Stimulated activated CD8-positive, alpha-beta memory T cell treated with anti-CD3 and anti-CD28 coated beads, Interleukin-15, amount 100 ng/mL, for 1 hour (primary cell): ENCODE measurements around the gene SLC35E1.
"Not testable (repeated sequence)": the region's sequence is repeated elsewhere in the genome, so short reads cannot be mapped to it uniquely, and the experiment has no call there.

ENCODE experiments used
- DNase-seq: peaks from one replicate; pipeline ENCODE4 v3.0.0-alpha.2; 2020; ENCODE audit warnings: low read depth

The SLC35E1 gene

DNA sequence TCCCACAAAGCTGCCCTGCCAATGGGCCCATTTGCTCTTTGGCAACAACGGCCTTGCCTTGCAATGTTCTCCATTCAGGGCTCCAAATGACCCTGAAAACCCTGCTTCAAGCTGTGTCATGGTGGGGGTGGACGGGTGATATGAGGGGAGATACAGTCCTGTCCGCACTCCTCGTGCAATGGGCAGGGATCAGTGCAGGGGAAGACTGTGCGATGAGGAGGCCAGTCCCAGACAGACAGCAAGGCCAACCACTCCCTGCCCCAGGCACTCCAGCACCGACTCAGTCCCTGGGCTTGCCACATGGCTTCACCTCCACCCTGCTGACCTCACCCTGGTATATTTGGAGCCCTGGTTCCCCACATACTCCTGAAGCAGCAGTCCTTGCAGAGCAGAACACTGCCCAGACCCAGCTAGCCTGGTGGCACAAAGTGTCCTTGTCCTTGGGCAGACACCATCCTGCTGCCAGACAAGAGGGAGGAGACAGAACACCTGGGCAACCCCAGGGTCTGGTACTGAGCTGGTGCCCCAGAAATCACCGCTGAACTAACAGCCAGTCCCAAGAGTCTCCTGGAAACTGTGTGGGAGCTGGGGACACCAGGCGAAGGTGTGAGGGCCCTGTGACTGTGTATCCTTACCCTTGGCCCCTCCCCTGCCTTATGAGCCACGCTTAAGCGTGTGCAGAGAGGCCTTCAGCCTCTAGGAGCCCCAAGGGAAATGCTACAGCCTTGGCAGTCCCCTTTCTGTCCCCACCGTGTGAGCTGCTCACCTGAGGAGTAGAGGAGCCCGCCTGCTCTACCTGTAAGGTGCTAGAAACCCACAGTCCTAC lies 9.1 kb upstream of the SLC35E1 start:
- no peak for DNase-seq

DNA sequence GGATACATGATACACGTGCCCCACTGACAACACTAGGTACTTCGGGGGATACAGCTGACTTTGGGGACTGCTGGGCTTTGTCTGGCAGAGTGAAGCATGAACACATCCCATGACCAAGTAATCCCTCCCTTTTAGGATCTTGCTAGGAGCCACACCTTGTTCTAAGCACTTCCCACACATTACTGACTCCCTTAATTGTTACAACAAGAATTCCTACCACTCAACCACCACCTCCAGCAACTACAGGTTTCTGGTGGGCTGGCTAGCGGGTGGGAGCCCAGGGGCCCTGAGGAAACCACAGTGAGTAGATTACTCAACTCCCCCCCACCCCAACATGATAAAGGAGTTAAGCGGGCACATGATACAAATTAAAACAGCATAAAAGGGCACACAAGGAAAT lies 7.2 kb upstream of the SLC35E1 start:
- DNase-seq = no peak

DNA sequence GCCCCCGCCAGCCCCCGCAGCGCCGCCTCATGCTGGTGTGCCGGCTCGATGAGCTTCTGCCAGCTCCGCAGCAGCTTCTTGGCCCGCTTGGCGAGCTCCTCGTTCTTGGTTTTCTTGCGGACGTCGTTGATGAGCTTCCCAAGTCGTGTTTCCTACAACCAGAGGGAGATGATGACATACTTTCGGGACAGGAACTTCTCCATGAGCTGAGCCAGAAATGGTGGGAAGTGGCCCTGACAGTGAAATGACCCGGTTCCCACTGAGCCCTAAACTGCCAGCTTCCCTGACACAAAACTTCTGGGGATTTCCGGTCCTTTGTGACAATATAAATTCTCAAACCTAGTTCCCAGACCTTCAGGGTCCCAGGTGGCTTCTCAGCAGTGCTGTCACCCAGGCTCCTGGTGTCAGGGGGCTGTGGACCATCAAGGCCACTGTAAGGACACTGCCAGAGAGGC lies 5.3 kb upstream of the SLC35E1 start:
- no peak for DNase-seq

DNA sequence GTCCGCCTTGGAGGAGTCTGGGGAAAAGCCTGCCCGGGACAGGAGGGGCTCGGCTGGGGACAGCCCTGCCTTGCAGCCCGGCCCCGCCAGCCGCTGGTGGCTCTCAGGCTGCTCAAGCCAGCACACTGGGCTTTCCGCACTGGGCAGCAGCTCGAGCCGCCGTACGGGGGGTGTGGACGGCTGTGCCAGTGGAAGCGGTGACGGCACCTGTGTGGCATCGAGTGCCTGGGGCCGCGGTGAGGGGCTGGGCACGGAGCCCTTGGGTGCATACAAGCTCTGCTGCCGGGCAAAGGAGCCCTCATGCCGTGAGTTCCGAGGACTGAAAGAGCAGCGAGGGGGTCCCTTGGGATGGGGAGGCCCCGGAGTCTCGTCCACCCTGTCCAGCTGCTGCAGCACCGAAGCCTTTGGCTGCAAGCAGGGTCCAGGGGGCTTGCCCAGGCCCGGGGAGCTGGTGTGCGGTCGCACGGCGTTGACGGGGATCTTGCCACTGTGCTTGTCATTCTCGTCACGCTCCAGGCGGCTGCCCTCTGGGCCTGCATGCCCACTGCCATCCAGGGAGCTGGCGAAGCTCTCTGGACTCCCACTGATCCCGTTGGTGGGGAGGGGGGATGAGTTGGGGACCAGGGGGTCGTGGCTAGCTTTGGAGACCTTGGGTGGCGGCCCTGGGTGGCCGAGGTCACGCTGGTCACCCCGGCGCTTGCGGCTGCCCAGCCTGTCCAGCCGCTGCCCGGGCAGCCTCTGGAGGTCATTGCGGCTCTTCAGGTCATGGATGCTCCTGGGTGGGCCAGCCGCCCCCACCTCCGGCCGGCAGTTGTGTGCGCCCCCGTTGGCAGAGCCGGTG lies 4.7 kb upstream of the SLC35E1 start:
- no peak for DNase-seq

DNA sequence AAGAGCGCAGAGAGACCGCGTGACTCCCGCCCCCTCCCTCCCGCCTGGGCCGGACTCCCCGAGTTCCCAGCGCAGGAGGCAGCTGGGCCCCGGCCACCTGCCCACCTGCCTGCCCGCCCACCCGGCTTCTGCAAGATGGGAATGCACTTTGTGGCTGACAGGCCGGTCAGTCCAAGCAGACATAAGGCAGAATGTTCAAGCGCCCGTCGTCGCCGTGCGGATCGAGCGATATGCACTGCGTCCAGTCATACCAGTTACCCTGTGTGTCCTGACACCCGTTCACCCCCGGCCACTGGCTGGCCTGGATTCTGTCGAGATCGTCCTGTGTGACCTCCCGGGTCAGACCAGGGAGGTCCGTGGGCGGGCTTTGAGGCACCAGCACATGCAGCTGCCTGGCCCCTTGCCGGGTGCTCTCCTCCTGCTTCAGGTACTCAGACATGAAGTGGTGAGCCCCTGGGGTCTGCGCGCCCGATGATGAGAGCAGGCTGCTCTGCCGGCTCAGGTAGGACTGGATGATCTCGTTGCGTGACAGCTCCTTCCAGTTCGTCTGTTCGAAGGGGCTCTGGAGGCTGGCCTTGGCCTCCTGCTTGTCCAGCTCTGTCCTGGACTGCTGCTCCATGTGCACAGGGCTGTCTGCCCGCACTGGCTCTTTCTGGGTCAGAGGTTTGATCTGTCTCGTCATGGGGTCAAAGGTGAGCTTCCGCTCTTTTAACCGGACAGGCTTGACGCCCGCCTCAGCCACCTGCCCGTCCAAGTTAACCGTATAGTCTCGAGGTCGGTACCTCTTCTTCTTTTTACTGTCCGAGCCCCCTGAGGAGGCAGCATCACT lies 3.9 kb upstream of the SLC35E1 start:
- DNase-seq = no peak

DNA sequence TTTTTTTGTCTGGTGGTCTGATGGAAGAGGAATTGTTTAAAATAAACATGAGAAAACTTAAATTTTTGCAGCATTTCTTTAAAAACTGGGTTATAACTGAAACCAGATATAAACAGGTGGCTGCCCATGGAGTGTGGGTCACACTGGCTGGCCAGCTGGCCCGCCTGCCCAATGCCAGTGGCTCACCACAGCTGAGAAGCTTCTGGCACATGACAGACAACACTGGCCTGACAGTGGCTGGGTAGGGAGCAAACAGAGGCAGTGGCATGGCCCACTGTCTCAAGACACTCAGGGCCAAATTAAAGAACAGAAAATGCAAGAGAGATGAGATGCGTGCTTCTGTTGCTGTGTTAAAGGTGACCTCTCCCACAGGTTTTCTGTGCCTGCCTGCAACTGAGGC lies 3.1 kb upstream of the SLC35E1 start:
- no peak for DNase-seq

DNA sequence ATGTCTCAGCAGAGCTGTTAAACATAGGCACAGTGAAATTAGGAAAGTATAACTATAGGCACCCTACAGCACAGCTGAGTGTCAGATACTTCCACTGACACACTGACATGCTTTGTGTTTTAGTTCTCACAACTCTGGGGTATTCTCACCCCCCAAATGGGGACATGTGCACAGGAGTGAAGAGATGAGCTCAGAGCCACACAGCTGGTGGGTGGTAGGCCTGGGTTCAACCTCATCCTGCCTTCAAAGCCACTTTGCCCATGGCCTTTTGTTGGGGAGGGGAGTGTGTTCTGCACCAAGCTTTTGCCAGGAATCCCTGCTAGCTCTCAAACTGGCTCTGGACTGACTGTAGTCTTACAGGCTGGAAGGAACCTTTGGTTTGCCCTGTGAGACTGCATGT lies 1.7 kb upstream of the SLC35E1 start:
- no peak for DNase-seq

DNA sequence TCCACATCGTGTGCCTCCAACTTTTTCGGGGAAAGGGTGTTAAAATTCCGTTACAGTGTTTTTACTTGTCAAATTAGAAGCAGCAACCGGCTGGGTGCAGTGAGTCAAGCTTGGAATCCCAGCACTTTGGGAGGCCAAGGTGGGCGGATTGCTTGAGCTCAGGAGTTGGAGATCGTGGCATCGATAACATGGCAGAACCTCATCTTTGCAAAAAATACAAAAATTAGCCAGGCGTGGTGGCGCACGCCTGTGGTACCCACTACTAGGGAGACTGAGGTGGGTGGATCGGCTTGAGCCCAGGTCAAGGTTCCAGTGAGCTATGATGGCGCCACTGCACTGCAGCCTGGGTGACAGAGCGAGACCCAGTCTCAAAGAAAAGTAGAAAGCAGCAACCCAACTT lies 1.1 kb upstream of the SLC35E1 start:
- no peak for DNase-seq

DNA sequence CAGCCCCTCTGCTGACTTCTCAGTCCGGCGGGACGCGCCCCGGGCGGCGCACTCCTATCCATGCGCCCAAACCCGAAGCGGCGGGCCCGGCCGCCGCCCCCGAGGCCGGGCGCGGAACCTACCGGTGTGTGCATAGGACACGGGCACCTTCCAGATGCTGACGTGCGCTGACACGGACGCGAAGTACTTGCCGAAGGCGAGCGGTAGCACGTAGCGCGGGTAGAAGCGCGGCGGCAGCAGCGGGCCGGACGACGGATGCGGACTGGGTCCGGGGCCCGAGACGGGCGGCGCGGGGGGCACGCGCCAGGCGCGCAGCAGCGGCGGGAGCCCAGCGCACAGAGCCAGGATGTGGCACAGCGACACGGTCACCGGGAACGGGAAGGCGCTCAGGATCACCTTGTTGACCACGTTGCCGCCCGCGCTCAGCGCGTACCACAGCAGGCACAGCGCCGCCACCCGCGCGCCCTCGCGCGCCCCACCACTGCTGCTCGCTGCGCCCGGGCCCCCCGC lies 338 bp downstream of the SLC35E1 start:
- DNase-seq = no peak

DNA sequence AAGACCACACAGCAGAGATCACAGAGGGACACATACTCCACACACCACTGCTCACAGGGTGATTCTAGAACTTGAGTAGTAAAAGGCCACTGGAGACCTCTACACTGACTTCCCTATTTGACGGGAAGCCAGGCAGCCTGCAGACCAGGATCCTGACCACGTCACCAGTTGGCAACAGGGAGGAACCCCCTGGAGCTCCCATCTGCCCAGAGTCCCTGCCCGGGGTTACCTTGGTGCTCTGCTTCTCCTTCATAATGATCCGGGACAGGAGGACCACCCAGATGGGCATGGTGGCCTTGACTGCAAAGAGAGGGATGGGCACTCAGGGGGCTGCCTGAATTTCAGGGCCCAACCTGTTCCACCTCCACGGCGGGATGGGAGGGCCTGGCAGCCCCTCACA lies 932 bp downstream of the SLC35E1 start:
- no peak for DNase-seq

DNA sequence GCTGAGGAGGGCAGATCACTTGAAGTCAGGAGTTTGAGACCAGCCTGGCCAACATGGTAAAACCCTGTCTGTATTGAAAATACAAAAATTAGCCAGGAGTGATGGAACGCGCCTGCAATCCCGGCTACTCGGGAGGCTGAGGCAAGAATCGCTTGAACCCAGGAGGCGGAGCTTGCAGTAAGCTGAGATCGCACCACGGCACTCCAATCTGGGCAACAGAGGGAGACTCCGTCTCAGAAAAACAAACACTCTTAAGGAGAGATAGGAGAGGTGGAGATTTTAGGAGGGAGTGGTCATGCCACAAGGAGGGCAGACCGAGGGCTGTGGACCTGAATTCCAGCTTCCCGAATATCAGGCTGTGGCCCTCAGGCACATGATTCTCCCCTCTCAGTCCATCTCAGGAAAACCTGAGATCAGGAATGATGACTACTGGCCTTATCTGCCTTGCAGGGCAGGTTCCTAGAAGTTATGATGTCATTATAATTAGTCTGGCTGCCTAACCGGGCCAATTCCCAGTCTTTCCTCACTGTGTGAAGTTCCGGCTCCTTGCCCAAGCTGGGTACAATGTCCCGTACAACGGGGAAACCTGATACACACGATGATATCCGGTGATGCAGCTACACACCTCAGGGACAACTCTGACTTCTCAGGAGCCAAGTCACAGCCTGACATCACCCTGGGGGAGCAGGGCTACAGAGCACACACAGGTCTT lies 2.5 kb downstream of the SLC35E1 start:
- no peak for DNase-seq

DNA sequence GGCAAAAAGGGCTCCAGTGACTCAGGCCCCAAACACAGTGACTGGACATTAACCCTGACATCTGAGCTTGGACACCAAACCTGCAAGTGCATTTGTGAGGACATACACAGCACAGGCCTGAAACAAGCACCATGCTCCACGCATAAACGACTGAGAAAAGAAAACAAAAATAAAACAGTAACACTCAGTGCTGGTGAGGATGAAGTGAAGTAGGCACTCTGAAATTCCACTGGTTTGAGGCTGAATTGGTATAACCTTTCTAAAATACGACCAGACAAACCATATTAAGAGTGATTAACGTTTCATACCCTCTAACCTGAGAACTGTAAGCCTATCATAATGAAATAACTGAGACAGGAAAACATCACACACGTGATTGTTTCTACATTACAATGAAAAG lies 5.5 kb downstream of the SLC35E1 start:
- no peak for DNase-seq

DNA sequence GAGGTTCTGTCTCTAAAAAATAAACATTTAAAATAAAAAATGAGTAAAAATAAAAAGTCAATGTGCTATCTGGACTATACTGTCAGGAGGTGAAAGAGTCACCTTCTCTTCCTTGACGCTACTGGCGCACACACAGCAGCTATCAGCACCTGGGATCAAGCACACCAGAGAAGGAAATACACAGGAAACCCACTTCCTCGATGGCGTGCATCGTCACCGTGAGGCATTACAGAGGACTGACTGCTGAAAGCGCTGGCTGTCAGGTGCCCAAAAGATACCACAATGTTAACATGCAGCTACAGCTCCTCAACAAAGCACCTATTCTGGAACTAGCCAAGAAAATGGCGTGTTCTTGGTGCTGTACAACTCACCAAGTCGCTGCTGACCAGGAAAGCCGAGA lies 6.1 kb downstream of the SLC35E1 start:
- peak; percentile 59 for DNase-seq

DNA sequence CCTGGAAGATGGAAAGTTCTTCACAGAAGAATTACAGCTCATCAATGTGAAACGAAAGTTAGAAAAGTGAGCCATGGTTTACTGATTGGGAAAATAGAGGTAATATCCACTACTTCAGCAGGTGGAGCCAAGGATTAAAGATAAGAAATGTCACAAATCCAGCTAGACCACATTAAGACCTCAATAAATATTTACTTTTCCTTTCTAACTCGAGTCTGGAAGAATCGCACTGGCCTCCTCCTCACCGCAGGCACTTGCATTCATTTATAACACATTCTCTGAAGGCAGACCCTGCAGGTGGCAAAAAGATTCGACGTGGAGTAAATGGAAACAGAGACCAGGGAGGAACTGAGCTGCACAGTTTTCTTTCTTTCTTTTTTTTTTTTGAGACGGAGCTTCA lies 7.4 kb downstream of the SLC35E1 start:
- no peak for DNase-seq

DNA sequence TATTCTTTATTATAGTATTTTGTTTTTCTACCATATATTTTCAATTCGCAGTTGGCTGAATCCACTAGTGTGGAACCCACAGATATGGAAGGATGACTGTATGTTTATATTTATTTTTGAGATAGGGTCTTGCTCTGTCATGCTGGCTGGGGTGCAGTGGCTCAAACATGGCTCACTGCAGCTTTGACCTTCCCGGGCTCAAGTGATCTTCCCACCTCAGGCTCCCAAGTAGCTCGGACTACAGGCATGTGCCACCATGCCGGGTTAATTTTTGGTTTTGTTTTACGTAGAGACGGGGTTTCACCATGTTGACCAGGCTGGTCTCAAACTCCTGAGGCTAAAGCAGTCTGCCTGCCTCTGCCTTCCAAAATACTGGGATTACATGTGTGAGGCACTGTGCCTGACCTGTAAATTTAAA lies 9.6 kb downstream of the SLC35E1 start:
- DNase-seq = no peak

DNA sequence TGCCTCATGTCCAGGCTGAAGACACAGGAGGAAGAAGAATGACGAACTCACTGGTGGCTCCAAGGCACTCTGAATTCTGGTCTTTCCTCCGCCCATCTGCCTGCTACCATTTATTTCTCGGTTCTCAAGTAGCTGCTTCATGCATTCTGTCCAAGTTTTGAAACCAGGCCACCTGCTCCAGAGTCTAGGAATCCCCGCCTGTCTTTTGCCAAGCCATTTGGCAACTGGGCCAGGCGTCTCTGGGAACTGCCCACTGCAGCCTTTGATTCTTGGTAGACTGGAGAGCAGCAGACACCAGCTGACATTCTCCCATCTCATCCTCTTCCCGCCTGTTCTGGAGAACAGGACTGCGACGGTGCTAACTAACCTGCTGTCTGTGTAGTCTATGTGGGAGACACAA lies 10.8 kb downstream of the SLC35E1 start:
- DNase-seq = no peak

DNA sequence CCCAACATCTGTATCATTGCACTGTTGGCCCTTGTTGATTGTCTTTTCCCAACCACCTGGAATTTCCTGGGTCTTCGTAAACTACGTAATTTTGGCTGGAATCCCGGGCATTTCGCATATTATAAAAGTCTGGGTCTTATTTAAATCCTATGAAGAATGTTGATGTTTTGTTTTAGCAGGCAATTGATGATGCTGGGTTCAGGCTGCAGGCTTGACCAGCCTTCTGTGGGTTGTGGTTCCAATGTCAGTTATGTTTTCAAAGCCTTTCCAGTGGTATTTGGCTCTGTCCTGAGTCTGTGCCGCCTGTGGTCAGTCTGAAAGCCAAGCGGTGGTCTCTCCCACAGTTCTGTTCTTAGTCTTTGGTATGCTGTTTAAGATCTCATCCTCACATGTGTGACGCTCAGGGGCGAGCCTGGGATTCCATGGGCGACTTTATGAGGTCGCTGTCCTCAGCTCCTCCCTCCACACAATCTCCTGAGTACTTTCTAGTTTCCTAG lies 12.4 kb downstream of the SLC35E1 start:
- DNase-seq = no peak

DNA sequence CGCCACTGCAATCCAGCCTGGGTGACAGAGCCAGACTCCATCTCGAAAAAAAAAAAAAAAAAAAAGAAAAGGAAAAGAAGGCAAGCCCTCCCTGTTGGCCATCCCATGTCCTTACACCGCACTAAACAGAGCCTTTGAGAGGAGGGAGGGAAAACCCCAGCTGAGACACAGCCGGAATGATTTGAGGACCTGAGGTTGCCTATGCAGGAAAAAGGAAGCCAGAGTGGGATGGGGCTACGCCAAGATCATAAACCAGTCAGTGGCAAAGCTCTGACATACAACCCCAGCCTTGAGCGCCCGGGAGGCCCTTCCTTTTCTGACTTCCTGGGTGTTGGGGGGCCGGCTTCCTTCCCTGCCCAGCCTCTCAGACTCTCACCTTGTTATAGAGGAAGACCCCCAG lies 17.4 kb downstream of the SLC35E1 start:
- no peak for DNase-seq

DNA sequence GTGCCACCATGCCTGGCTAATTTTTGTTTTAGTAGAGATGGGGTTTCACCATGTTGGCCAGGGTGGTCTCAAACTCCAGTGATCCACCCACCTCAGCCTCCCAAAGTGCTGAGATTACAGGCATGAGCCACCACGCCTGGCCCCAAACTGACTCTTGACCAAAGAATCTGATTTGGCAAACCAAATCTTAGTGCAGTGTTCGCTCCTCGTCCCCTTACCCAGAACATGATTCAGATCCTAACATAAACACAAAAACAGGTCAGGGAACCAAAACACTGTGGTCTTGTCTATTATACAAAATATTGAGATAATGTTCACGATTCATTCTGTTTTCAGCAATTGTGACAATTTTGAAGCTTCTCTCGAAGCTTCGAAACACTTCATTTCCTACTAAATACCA lies 20.3 kb downstream of the SLC35E1 start:
- DNase-seq = not testable (repeated sequence)

DNA sequence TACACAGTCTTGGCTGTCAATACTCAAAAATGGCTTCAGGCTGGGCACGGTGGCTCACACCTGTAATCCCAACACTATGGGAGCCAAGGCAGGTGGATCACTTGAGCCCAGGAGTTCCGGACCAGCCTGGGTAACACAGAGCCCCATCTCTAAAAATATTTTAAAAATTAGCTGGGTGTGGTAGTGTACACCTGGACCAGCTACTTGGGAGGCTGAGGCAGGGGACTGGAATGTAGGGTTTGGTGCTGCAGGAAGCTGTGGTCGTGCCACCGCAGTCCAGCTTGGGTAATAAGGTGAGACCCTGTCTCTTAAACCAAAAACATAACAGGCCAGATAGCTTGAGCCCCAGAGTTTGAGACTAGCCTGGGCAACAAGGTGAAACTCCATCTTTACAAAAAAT lies 23.3 kb downstream of the SLC35E1 start:
- DNase-seq = no peak

DNA sequence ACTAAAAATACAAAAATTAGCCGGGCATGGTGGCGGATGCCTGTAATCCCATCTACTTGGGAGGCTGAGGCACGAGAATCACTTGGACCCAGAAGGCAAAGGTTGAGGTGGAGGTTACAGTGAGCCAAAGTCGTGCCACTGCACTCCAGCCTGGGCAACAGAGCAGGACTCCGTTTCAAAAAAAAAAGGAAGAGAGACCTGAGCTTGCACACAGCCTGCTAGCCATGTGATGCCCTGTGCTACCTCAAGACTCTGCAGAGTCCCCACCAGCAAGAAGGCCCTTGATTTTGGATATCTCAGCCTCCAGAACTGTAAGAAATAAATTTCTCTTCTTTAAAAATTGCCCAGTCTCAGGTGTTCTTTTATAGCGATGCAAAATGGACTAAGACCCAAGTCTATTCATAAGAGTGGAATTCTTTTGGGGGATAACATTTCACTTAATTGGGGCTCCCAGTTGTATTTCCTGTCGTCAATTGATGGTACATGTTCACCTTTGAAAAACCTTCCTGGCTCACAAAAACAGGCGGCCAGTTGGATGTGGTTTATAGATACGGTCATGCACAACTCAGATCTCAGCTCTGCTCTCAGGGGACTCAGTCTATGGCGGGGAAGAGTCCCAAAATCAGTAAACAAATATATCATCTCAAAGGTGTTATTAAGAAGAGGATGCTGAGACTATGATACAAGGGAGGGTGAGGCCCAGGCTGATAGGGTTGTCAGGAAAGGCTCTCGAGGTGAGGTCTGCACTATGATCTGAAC lies 27.6 kb downstream of the SLC35E1 start:
- DNase-seq = no peak
